Lower lobe of right lung (tissue), 2 donors: ENCODE results near the gene CAPNS1. TPM values are rescaled to one million over a fixed set of nuclear protein-coding genes. Genes with fewer than 3 reads are reported as not detected.

Experiments
- ATAC-seq, 2 donors: fragments of 200-7000 bp; cut with Tn5 transposase; one replicate each; pipeline ENCODE4 v1.9.1; 2020 to 2022; ENCODE audit warnings: mild to moderate bottlenecking in 2 of 2, moderate library complexity in 2 of 2
- DNase-seq: peaks from one replicate; pipeline ENCODE4 v3.0.0-alpha.2; 2020
- H3K27ac ChIP-seq: fragments of 200-600 bp; one replicate; pipeline ENCODE4 v1.8.0; 2022
- H3K27me3 ChIP-seq: fragments of 200-600 bp; one replicate; pipeline ENCODE4 v1.8.0; 2022; ENCODE audit warnings: low read depth
- H3K36me3 ChIP-seq: fragments of 200-600 bp; one replicate; pipeline ENCODE4 v1.8.0; 2022; ENCODE audit warnings: mild to moderate bottlenecking
- H3K4me1 ChIP-seq: fragments of 200-600 bp; one replicate; pipeline ENCODE4 v1.8.0; 2022
- H3K4me3 ChIP-seq: fragments of 200-600 bp; one replicate; pipeline ENCODE4 v1.8.0; 2022; ENCODE audit warnings: mild to moderate bottlenecking
- H3K9me3 ChIP-seq: fragments of 200-600 bp; one replicate; pipeline ENCODE4 v1.8.0; 2022
- intact Hi-C: fragments of 100-400 bp; cut with DNase I; formaldehyde crosslinking; loops from one replicate; pipeline ENCODE4 v1.11.0; 2022
- total RNA-seq: library from RNA; stranded (reverse); fragmentation: NEBNext Ultra II Directional; extraction: Animal tissue kit (Norgen Biotek cat#: 25700); gene quantifications from one replicate; pipeline ENCODE4 v1.2.1, GENCODE V29; 2021
- TF ChIP-seq, protein P1 (sequence below): fragments of 200-600 bp; IDR thresholded peaks from one replicate; pipeline ENCODE4 v1.8.0; 2022; ENCODE audit warnings: antibody characterized with exemption, mild to moderate bottlenecking
- donor health status: DM: no; HTN: yes; CAD: no; lungs with severe emphysema.

Gene CAPNS1
- total RNA-seq, 1 donor from 2014 or later: 584 TPM

DNA sequence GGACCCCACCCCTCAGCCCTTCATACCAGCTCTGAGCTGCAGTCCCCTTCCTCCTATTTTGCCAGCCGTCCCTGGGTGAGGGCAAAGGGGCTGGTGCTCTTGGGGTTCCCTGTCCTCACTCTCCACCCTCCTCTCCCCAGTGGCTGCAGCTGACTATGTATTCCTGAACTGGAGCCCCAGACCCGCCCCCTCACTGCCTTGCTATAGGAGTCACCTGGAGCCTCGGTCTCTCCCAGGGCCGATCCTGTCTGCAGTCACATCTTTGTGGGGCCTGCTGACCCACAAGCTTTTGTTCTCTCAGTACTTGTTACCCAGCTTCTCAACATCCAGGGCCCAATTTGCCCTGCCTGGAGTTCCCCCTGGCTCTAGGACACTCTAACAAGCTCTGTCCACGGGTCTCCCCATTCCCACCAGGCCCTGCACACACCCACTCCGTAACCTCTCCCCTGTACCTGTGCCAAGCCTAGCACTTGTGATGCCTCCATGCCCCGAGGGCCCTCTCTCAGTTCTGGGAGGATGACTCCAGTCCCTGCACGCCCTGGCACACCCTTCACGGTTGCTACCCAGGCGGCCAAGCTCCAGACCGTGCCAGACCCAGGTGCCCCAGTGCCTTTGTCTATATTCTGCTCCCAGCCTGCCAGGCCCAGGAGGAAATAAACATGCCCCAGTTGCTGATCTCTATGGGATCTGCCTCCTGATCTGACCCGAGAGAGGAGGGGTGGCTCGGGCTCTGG, 10.0 kb downstream of the CAPNS1 start:
- TF ChIP-seq, protein P1, sequence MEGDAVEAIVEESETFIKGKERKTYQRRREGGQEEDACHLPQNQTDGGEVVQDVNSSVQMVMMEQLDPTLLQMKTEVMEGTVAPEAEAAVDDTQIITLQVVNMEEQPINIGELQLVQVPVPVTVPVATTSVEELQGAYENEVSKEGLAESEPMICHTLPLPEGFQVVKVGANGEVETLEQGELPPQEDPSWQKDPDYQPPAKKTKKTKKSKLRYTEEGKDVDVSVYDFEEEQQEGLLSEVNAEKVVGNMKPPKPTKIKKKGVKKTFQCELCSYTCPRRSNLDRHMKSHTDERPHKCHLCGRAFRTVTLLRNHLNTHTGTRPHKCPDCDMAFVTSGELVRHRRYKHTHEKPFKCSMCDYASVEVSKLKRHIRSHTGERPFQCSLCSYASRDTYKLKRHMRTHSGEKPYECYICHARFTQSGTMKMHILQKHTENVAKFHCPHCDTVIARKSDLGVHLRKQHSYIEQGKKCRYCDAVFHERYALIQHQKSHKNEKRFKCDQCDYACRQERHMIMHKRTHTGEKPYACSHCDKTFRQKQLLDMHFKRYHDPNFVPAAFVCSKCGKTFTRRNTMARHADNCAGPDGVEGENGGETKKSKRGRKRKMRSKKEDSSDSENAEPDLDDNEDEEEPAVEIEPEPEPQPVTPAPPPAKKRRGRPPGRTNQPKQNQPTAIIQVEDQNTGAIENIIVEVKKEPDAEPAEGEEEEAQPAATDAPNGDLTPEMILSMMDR: no peak
- Histone ChIP-seq H3K4me3 (no peak overlapping the region), H3K9me3 (no peaks in the 10 kb centered on the region), H3K27me3 (no peaks in the 10 kb centered on the region), H3K36me3 (peaks cover 66% of the 10 kb centered on the region), H3K27ac (no peak overlapping the region), H3K4me1 (peaks cover 19% of the 10 kb centered on the region)
- ATAC-seq: peak; percentile 4
- intact Hi-C loops: no loop called here
- DNase-seq: no peak

DNA sequence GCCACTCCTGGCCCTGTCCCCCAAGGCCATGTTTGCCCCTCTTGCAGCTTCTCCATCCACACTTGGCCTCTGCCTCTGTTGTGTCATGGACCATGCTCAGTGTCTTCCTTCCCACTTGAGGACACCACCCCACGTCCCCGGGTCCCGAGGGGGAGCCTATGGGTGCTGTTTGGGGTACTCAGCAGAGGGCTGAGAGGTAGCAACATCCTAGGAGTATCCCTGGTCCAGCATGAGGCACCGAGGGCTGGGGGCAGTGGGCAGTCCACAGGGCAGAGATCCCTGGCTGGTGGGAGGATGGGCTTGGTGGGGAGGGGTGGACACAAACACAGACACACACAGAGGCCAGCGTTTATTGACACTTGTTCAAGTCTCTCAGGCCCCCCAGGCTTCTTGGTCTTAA, 10.7 kb downstream of the CAPNS1 start:
- DNase-seq: no peak

GRCh38 chr19:36151144-36152018, 11.5 kb downstream of the CAPNS1 start:
- ATAC-seq (peak; percentile 52 to 59), DNase-seq (no peak)
- no peaks in the 10 kb centered on the region for H3K9me3 ChIP-seq
- peaks cover 19% of the 10 kb centered on the region for H3K4me1 ChIP-seq
- TF ChIP-seq, protein P1: no peak
- H3K36me3 ChIP-seq: peaks cover 50% of the 10 kb centered on the region
- H3K27ac ChIP-seq: peak overlapping the region; percentile 94
- intact Hi-C loops: no loop called here
- H3K27me3 ChIP-seq: no peaks in the 10 kb centered on the region
- peak overlapping the region; percentile 63 for H3K4me3 ChIP-seq

More for the DNA sequence above, 10.7 kb downstream of the CAPNS1 start:
- Histone ChIP-seq H3K36me3 (peaks cover 58% of the 10 kb centered on the region), H3K9me3 (no peaks in the 10 kb centered on the region), H3K27me3 (no peaks in the 10 kb centered on the region), H3K4me1 (peaks cover 19% of the 10 kb centered on the region), H3K27ac (peak overlapping the region; percentile 94), H3K4me3 (no peak overlapping the region)
- TF ChIP-seq, protein P1: no peak
- ATAC-seq: no peak
- intact Hi-C loops: no loop called here

- peak overlapping the region; percentile 94 for H3K27ac ChIP-seq
- H3K36me3 ChIP-seq: peaks cover 44% of the 10 kb centered on the region
- peaks cover 19% of the 10 kb centered on the region for H3K4me1 ChIP-seq
- ATAC-seq: peak; percentile 4 to 9
- intact Hi-C loops: no loop called here
- no peaks in the 10 kb centered on the region for H3K9me3 ChIP-seq
- no peaks in the 10 kb centered on the region for H3K27me3 ChIP-seq
- H3K4me3 ChIP-seq: peak overlapping the region; percentile 63
- no peak for DNase-seq
- TF ChIP-seq, protein P1: no peak
These were observed 12.1 kb downstream of the CAPNS1 start for GRCh38 chr19:36152019-36152351.

DNA sequence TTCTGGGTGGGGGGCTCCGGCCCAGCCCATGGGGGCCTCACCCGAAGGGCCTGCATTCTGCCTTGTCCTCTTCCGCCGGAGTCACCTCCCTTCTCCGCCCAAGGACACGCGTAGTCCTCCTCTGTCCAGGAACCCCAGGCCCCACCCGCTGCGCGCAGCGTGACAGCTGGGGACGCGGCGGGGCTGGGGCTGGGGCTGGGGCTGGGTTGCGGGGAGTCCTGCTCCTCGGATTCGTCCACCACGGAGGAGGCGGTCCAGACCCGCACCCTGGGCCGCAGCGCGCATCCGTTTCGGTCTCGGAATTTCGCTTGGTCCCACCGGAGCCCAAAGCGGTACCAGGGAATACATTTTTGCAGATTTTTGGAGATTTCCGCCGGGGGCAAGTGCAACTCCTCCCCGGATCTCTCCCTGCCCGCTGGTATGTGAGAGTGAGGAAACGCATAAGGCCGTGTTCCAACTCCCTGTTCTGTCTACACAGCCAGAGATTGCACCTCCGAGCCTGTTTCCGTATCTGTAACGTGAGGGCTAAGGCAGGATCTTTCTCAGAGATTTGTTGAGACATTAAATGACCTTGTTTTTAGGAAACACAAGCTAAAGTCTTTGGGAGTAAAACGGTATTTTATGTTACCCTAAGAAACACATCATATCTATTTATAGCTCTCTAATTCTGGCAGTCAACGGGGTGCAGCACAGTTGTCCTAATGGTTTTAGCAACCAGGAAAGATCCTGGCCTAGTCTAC, 12.7 kb downstream of the CAPNS1 start, which contains the start of gene COX7A1:
Gene COX7A1, minus strand, starts transcription at position 96 of the 740 bp plus-strand sequence. Its CDS starts 40 bp downstream, at position 56.
- intact Hi-C loops: no loop called here
- ATAC-seq (peak; percentile 74 to 85), DNase-seq (peak; percentile 62)
- Histone ChIP-seq H3K9me3 (no peaks in the 10 kb centered on the region), H3K27me3 (no peaks in the 10 kb centered on the region), H3K36me3 (peaks cover 39% of the 10 kb centered on the region), H3K4me1 (peaks cover 19% of the 10 kb centered on the region), H3K27ac (peak within 1 kb of the TSS; percentile 94), H3K4me3 (peak within 1 kb of the TSS; percentile 63)
- TF ChIP-seq, protein P1: no peak
